Naive B cell (primary cell): ENCODE measurements around the gene EEF1G. TPM values are rescaled to one million over a fixed set of nuclear protein-coding genes. Genes with fewer than 3 reads are reported as not detected.
"Not testable (repeated sequence)": the region's sequence is repeated elsewhere in the genome, so short reads cannot be mapped to it uniquely, and the experiment has no call there.

Experiments used
- ATAC-seq, 2 donors: fragments of 150-1000 bp; cut with Tn5 transposase; 2 replicates each; pipeline ENCODE4 v1.10.0; 2021; ENCODE audit warnings: low read depth in 2 of 2, mild to moderate bottlenecking in 2 of 2, moderate library complexity in 2 of 2
- DNase-seq: peaks from one replicate; pipeline ENCODE4 v3.0.0; 2022
- H3K27ac Mint-ChIP-seq, 6 donors: one replicate each; pipeline ENCODE4 v1.8.0; 2020 to 2022; ENCODE audit warnings: mild to moderate bottlenecking in 6 of 6, mixed read lengths in 6 of 6, moderate library complexity in 5 of 6, inconsistent platforms in 2 of 6
- H3K27me3 Mint-ChIP-seq, 3 donors: one replicate each; pipeline ENCODE4 v1.8.0; 2021 to 2022; ENCODE audit warnings: mixed read lengths in 3 of 3, mild to moderate bottlenecking in 1 of 3
- H3K36me3 Mint-ChIP-seq, 2 donors: one replicate each; pipeline ENCODE4 v1.8.0; 2020 to 2022; ENCODE audit warnings: mixed read lengths in 2 of 2, inconsistent platforms in 1 of 2, mild to moderate bottlenecking in 1 of 2
- H3K4me1 Mint-ChIP-seq, 3 donors: one replicate each; pipeline ENCODE4 v1.8.0; 2020 to 2022; ENCODE audit warnings: mixed read lengths in 3 of 3, inconsistent platforms in 1 of 3, mild to moderate bottlenecking in 1 of 3, moderate library complexity in 1 of 3
- H3K4me3 Mint-ChIP-seq, 8 donors: one replicate each; pipeline ENCODE4 v1.8.0; 2020 to 2022; ENCODE audit warnings: mild to moderate bottlenecking in 8 of 8, mixed read lengths in 8 of 8, moderate library complexity in 8 of 8, inconsistent platforms in 2 of 8
- H3K9me3 Mint-ChIP-seq, 7 donors: one replicate each; pipeline ENCODE4 v1.8.0; 2020 to 2022; ENCODE audit warnings: mixed read lengths in 7 of 7, mild to moderate bottlenecking in 5 of 7, inconsistent platforms in 2 of 7, moderate library complexity in 1 of 7
- polyA plus RNA-seq, 6 donors: library from polyadenylated mRNA; unstranded; fragments of 300-500 nt; fragmentation: Illumina TruSeq; gene quantifications; one replicate each; pipeline ENCODE4 v1.2.3, GENCODE V29; 2021; ENCODE audit warnings: low read depth in 6 of 6

The EEF1G gene
- polyA plus RNA-seq, 6 donors from 2014 or later = 1,313 to 1,862 (median 1,450) TPM

GRCh38 chr11:62567018-62567633, 6.6 kb downstream of the EEF1G start:
- Mint-ChIP-seq H3K36me3 (peaks cover 14 to 32% of the 10 kb centered on the region in 2 donors), H3K27me3 (no peaks in the 10 kb centered on the region), H3K4me1 (peaks cover 15 to 38% (median 35%) of the 10 kb centered on the region in 3 donors), H3K27ac (peak overlapping the region; percentile 60 to 90 (median 72)), H3K9me3 (no peaks in the 10 kb centered on the region), H3K4me3 (peak overlapping the region in 5 of 8 donors; percentile 32 to 69 (median 39))
- DNase-seq (no peak), ATAC-seq (peak in 1 of 2 donors; percentile 78)

GRCh38 chr11:62566247-62566646, 7.4 kb downstream of the EEF1G start:
- Mint-ChIP-seq H3K27me3 (no peaks in the 10 kb centered on the region), H3K4me3 (peak overlapping the region in 1 of 8 donors; percentile 36), H3K27ac (peak overlapping the region in 2 of 6 donors; percentile 74 to 86), H3K4me1 (peaks cover 12 to 32% (median 29%) of the 10 kb centered on the region in 3 donors), H3K36me3 (peaks cover 13 to 23% of the 10 kb centered on the region in 2 donors), H3K9me3 (no peaks in the 10 kb centered on the region)
- DNase-seq (no peak), ATAC-seq (no peak)

DNA sequence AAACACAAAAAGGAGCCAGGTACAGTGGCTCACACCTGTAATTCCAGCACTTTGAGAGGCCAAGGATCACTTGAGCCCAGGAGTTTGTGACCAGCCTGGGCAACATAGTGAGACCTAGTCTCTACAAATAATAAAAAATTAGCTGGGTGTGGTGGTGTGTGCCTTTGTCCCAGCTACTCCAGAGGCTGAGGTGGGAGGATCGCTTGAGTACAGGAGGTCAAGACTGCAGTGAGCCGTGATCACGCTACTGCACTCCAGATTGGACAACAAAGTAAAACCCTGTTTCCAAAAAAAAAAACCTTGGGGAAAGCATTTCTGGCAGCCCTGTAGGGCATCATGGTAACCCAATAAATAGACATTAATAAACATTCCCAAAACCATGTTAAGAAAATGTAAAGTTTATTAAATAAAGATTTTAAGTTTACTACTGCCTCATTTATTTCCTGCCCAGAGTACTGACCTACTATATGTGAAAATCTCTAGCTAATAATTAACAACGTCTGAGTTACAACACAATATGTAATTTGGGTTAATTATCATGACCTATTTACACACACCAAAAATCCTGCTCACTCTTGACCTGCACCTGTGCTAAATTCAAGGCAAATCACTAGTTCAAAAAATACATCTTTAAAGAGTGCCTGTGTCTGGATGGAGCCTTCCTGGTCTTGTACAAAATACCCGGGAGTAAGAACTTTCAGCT, 8.4 kb downstream of the EEF1G start:
- H3K9me3 Mint-ChIP-seq = no peaks in the 10 kb centered on the region
- ATAC-seq (no peak), DNase-seq (no peak)
- H3K4me1 Mint-ChIP-seq = peaks cover 12 to 31% (median 28%) of the 10 kb centered on the region in 3 donors
- H3K4me3 Mint-ChIP-seq = no peak overlapping the region
- no peaks in the 10 kb centered on the region for H3K27me3 Mint-ChIP-seq
- peaks cover 7 to 17% of the 10 kb centered on the region in 2 donors for H3K36me3 Mint-ChIP-seq
- peak overlapping the region in 3 of 6 donors; percentile 16 to 78 (median 74) for H3K27ac Mint-ChIP-seq

DNA sequence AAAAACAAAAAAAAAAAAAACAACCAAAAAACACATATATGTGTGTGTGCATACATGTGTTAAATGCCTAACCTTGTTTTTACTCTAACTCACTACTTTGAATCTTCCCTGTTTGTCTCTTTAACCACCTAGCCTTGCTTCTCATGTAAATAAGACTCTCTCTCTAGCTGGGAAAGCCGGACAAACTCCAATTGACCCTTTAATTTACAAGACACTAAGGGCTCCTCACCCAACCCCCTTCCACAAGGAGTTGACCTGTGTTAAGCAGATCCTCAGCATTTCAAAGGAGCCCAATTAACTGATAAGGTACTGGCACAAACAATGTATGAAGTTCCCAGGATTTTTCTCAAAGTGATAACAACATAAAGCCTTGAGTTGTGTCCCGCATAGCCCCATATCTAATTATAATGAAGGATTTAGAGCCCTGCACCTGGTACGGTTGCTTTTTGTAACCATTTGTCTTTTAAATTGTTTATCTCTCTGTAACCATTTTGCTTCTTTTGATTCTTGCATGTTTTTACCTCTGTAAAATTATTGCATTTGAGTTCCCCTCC, 11.9 kb downstream of the EEF1G start:
- H3K27ac Mint-ChIP-seq = peak overlapping the region in 3 of 6 donors; percentile 33 to 85 (median 65)
- H3K36me3 Mint-ChIP-seq = peaks cover 11 to 21% of the 10 kb centered on the region in 2 donors
- DNase-seq, H3K9me3 Mint-ChIP-seq, ATAC-seq, H3K27me3 Mint-ChIP-seq: not testable (repeated sequence)
- H3K4me3 Mint-ChIP-seq = peak overlapping the region in 1 of 8 donors; percentile 54
- peaks cover 22 to 35% (median 28%) of the 10 kb centered on the region in 3 donors for H3K4me1 Mint-ChIP-seq

- Mint-ChIP-seq H3K4me1 (peaks cover 34 to 36% (median 35%) of the 10 kb centered on the region in 3 donors), H3K9me3 (no peaks in the 10 kb centered on the region), H3K27me3 (no peaks in the 10 kb centered on the region), H3K27ac (peak overlapping the region in 5 of 6 donors; percentile 24 to 88 (median 31)), H3K4me3 (peak overlapping the region in 1 of 8 donors; percentile 80), H3K36me3 (peaks cover 11 to 12% of the 10 kb centered on the region in 2 donors)
- ATAC-seq = peak; percentile 26 to 45
- DNase-seq = peak; percentile 67
Measured at GRCh38 chr11:62560566-62561103, 13.1 kb downstream of the EEF1G start.

DNA sequence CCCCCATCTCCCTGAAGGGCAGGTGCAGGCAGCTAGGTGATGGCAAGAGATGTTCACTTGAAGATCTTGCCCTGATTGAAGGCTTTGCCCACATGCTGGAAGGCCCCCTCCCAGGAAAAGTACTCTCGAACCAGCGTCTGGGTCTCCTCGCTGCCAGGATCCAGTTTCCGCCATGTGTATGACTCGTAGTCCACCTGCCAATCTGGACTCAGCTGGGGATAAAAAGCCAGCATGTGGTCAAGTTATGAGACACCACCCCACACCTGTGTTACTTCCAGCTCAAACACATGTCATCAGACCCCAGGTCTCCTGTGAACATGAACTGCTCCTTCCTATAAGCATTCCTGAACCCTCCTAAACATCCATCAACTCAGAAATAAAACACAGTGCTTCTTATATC, 14.1 kb downstream of the EEF1G start:
- not testable (repeated sequence) for H3K9me3 Mint-ChIP-seq, DNase-seq, H3K27me3 Mint-ChIP-seq, ATAC-seq
- peak overlapping the region in 1 of 8 donors; percentile 61 for H3K4me3 Mint-ChIP-seq
- H3K36me3 Mint-ChIP-seq = peaks cover 11 to 12% of the 10 kb centered on the region in 2 donors
- H3K4me1 Mint-ChIP-seq = peaks cover 39 to 46% (median 43%) of the 10 kb centered on the region in 3 donors
- H3K27ac Mint-ChIP-seq = peak overlapping the region in 3 of 6 donors; percentile 54 to 81 (median 60)

GRCh38 chr11:62559204-62559603, 14.5 kb downstream of the EEF1G start:
- no peak for ATAC-seq
- no peak for DNase-seq
- no peaks in the 10 kb centered on the region for H3K9me3 Mint-ChIP-seq
- H3K27ac Mint-ChIP-seq = peak overlapping the region in 2 of 6 donors; percentile 53 to 60
- H3K27me3 Mint-ChIP-seq = no peaks in the 10 kb centered on the region
- no peak overlapping the region for H3K4me3 Mint-ChIP-seq
- H3K4me1 Mint-ChIP-seq = peaks cover 43 to 50% (median 47%) of the 10 kb centered on the region in 3 donors
- H3K36me3 Mint-ChIP-seq = peaks cover 11 to 12% of the 10 kb centered on the region in 2 donors

DNA sequence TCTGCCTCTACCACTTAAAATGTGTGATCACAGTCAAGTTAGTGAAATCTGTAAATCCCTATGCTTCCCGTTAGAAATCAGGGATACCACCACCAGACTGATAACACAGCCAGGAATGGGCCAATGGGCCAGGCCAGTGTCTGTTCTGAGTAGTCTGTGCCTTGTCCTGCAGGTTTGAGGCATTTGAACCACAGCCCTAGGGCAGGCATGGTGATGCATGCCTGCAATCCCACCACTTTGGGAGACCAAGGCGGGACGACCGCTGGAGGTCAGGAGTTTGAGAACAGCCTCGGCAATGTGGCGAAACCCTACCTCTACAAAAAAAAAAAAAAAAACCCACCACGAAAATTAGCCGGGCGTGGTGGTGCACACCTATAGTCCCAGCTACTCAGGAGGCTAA, 15.0 kb downstream of the EEF1G start:
- Mint-ChIP-seq H3K27ac (peak overlapping the region in 1 of 6 donors; percentile 60), H3K4me3 (no peak overlapping the region), H3K36me3 (peaks cover 11 to 12% of the 10 kb centered on the region in 2 donors)

GRCh38 chr11:62556875-62557631, 16.6 kb downstream of the EEF1G start:
- Mint-ChIP-seq H3K27me3 (no peaks in the 10 kb centered on the region), H3K9me3 (no peaks in the 10 kb centered on the region), H3K27ac (peak overlapping the region; percentile 86 to 100 (median 99)), H3K4me1 (peaks cover 64 to 70% (median 69%) of the 10 kb centered on the region in 3 donors), H3K4me3 (peak overlapping the region; percentile 9 to 94 (median 88)), H3K36me3 (peaks cover 9 to 12% of the 10 kb centered on the region in 2 donors)
- ATAC-seq (no peak), DNase-seq (no peak)

More for the DNA sequence above, 15.0 kb downstream of the EEF1G start:
- DNase-seq = no peak
- ATAC-seq = no peak
- no peaks in the 10 kb centered on the region for H3K9me3 Mint-ChIP-seq
- peaks cover 48 to 55% (median 53%) of the 10 kb centered on the region in 3 donors for H3K4me1 Mint-ChIP-seq
- H3K27me3 Mint-ChIP-seq = no peaks in the 10 kb centered on the region

GRCh38 chr11:62556108-62556874, 17.4 kb downstream of the EEF1G start:
- peak overlapping the region; percentile 54 to 94 (median 88) for H3K4me3 Mint-ChIP-seq
- H3K27ac Mint-ChIP-seq = peak overlapping the region; percentile 99 to 100 (median 99)
- ATAC-seq = peak; percentile 1 to 7
- no peaks in the 10 kb centered on the region for H3K9me3 Mint-ChIP-seq
- peaks cover 67 to 77% (median 73%) of the 10 kb centered on the region in 3 donors for H3K4me1 Mint-ChIP-seq
- no peak for DNase-seq
- H3K27me3 Mint-ChIP-seq = peaks cover 0 to 4% (median 0%) of the 10 kb centered on the region in 3 donors
- peaks cover 4 to 12% of the 10 kb centered on the region in 2 donors for H3K36me3 Mint-ChIP-seq

DNA sequence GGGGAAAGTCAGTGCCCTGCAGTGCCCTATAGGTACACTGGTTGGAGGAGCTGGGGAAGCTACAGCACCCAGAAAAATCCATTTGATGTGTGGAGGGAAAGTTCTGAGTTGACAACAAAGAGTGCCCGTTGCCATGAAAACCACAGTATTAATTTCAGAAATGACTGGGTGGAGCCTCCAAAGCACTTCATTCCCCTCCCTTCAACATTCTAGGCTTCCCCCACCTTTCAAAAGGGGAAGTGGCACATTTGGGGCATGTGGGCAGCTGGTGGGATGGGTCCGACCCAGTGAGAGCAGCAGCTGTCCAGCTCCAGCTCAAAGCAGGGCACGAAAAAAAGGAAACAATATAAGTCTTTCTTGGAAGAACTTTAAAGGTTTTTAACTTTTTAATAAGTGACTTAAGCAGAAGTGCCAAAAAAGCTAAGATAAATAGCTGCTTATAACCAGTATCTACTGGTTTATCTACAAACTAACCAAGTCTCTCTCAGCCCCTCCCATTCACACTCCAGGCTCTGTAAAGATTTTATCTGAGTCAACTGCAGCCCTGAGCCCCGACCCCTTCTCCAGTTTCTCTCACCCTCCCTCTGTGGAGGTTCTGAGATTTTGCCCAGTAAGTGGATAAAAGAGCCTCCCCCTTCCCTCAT, 18.1 kb downstream of the EEF1G start:
- H3K4me1 Mint-ChIP-seq = peaks cover 69 to 80% (median 75%) of the 10 kb centered on the region in 3 donors
- H3K9me3 Mint-ChIP-seq = no peaks in the 10 kb centered on the region
- ATAC-seq (peak; percentile 61 to 64), DNase-seq (peak; percentile 93)
- H3K27me3 Mint-ChIP-seq = peaks cover 0 to 4% (median 0%) of the 10 kb centered on the region in 3 donors
- peak overlapping the region; percentile 99 to 100 (median 99) for H3K27ac Mint-ChIP-seq
- H3K36me3 Mint-ChIP-seq = peaks cover 4 to 12% of the 10 kb centered on the region in 2 donors
- peak overlapping the region; percentile 54 to 94 (median 88) for H3K4me3 Mint-ChIP-seq
